Tibial artery (tissue), 4 donors: ENCODE data around the gene PRKRIP1.
"Not testable (repeated sequence)": the region's sequence is repeated elsewhere in the genome, so short reads cannot be mapped to it uniquely, and the experiment has no call there.

Experiments used
- DNase-seq, 2 donors: peaks; one replicate each; pipeline ENCODE4 v3.0.0-alpha.2; 2019
- H3K27ac ChIP-seq, 2 donors: fragments of 200-600 bp; sonication (generic) in 1 of 2; 1 replicate in 1 of 2; 2 replicates in 1 of 2; pipeline ENCODE4 v1.5.1; 2018 to 2019; ENCODE audit warnings: mild to moderate bottlenecking in 1 of 2
- H3K27me3 ChIP-seq, 2 donors: fragments of 200-600 bp; sonication (generic) in 1 of 2; one replicate each; pipeline versions ENCODE4 v1.5.1 to v1.6.0; 2016 to 2019
- H3K36me3 ChIP-seq, 3 donors: fragments of 200-600 bp; sonication (generic) in 2 of 3; one replicate each; pipeline ENCODE4 v1.5.1; 2016 to 2019; ENCODE audit warnings: mild to moderate bottlenecking in 2 of 3
- H3K4me1 ChIP-seq, 4 donors: fragments of 200-600 bp; sonication (generic) in 2 of 4; 1 replicate in 3 of 4; 2 replicates in 1 of 4; pipeline ENCODE4 v1.5.1; 2016 to 2019
- H3K4me3 ChIP-seq, 2 donors: fragments of 200-600 bp; sonication (generic) in 1 of 2; 1 replicate in 1 of 2; 2 replicates in 1 of 2; pipeline ENCODE4 v1.5.1; 2018 to 2019; ENCODE audit warnings: mild to moderate bottlenecking in 2 of 2
- H3K9me3 ChIP-seq, 3 donors: fragments of 200-600 bp; sonication (generic) in 1 of 3; one replicate each; pipeline ENCODE4 v1.5.1; 2016 to 2019
- CTCF ChIP-seq, 2 experiments: fragments of 200-600 bp in 1 of 2; fragments of 450-650 bp in 1 of 2; IDR thresholded peaks; one replicate each; pipeline ENCODE4 v1.5.1; 2017 to 2019; ENCODE audit warnings: antibody characterized with exemption in 2 of 2, mild to moderate bottlenecking in 1 of 2, moderate library complexity in 1 of 2
- intact Hi-C: fragments of 100-400 bp; cut with DNase I; formaldehyde crosslinking; loops from one replicate; pipeline ENCODE4 v1.15.0; 2023; ENCODE audit warnings: low total_unique reads

The PRKRIP1 gene

GRCh38 chr7:102403563-102403962 lies 7.4 kb downstream of the PRKRIP1 start:
- H3K9me3 ChIP-seq: no peaks in the 10 kb centered on the region
- no peak overlapping the region for H3K4me3 ChIP-seq
- H3K27me3 ChIP-seq: no peaks in the 10 kb centered on the region
- H3K4me1 ChIP-seq: no peaks in the 10 kb centered on the region
- intact Hi-C loops: no loop called here
- no peak overlapping the region for H3K27ac ChIP-seq
- DNase-seq: no peak
- H3K36me3 ChIP-seq: peaks cover 75 to 98% (median 88%) of the 10 kb centered on the region in 3 donors
- no peak for TF ChIP-seq CTCF (IDR thresholded peaks at IDR 0.05)

GRCh38 chr7:102404005-102404861 lies 8.1 kb downstream of the PRKRIP1 start:
- Histone ChIP-seq H3K4me1 (no peaks in the 10 kb centered on the region), H3K4me3 (no peak overlapping the region), H3K27me3 (no peaks in the 10 kb centered on the region), H3K36me3 (peaks cover 80 to 100% (median 93%) of the 10 kb centered on the region in 3 donors), H3K9me3 (no peaks in the 10 kb centered on the region), H3K27ac (no peak overlapping the region)
- TF ChIP-seq CTCF (IDR thresholded peaks at IDR 0.05): peak; percentile 42 to 44
- DNase-seq: no peak
- intact Hi-C loops: no loop called here

- intact Hi-C loops, H3K4me1 ChIP-seq, H3K4me3 ChIP-seq, H3K27me3 ChIP-seq, H3K27ac ChIP-seq, H3K9me3 ChIP-seq, DNase-seq: not testable (repeated sequence)
- peaks cover 78 to 100% (median 93%) of the 10 kb centered on the region in 3 donors for H3K36me3 ChIP-seq
Observed at GRCh38 chr7:102404862-102405188, 8.7 kb downstream of the PRKRIP1 start.

- no peak for TF ChIP-seq CTCF (IDR thresholded peaks at IDR 0.05)
- intact Hi-C loops: no loop called here
Observed at GRCh38 chr7:102407910-102408309, 11.7 kb downstream of the PRKRIP1 start.

GRCh38 chr7:102408530-102408929 lies 12.4 kb downstream of the PRKRIP1 start:
- H3K36me3 ChIP-seq: peaks cover 77 to 98% (median 96%) of the 10 kb centered on the region in 3 donors
- H3K4me1 ChIP-seq, DNase-seq, H3K27ac ChIP-seq, H3K4me3 ChIP-seq, H3K9me3 ChIP-seq, H3K27me3 ChIP-seq, intact Hi-C loops: not testable (repeated sequence)

More at GRCh38 chr7:102407910-102408309, 11.7 kb downstream of the PRKRIP1 start:
- no peak overlapping the region for H3K4me3 ChIP-seq
- H3K27ac ChIP-seq: no peak overlapping the region
- no peaks in the 10 kb centered on the region for H3K4me1 ChIP-seq
- H3K27me3 ChIP-seq: no peaks in the 10 kb centered on the region
- no peaks in the 10 kb centered on the region for H3K9me3 ChIP-seq
- no peak for DNase-seq
- H3K36me3 ChIP-seq: peaks cover 78 to 98% (median 98%) of the 10 kb centered on the region in 3 donors

- Histone ChIP-seq H3K4me3 (no peak overlapping the region), H3K27ac (no peak overlapping the region), H3K36me3 (peaks cover 70 to 97% (median 89%) of the 10 kb centered on the region in 3 donors), H3K9me3 (no peaks in the 10 kb centered on the region), H3K27me3 (no peaks in the 10 kb centered on the region), H3K4me1 (no peaks in the 10 kb centered on the region)
- intact Hi-C loops: no loop called here
- no peak for DNase-seq
- no peak for TF ChIP-seq CTCF (IDR thresholded peaks at IDR 0.05)
Observed at GRCh38 chr7:102409340-102409739, 13.2 kb downstream of the PRKRIP1 start.
